Activated CD8-positive, alpha-beta memory T cell treated with anti-CD3 and anti-CD28 coated beads, Interleukin-2, amount 50 U/mL, for 1 hour (primary cell): ENCODE results near the gene CASP5.
"Not testable (repeated sequence)": the region's sequence is repeated elsewhere in the genome, so short reads cannot be mapped to it uniquely, and the experiment has no call there.

Source experiments
- DNase-seq: peaks from one replicate; pipeline ENCODE4 v3.0.0-alpha.2; 2020; ENCODE audit errors: extremely low read depth

Gene CASP5

DNA sequence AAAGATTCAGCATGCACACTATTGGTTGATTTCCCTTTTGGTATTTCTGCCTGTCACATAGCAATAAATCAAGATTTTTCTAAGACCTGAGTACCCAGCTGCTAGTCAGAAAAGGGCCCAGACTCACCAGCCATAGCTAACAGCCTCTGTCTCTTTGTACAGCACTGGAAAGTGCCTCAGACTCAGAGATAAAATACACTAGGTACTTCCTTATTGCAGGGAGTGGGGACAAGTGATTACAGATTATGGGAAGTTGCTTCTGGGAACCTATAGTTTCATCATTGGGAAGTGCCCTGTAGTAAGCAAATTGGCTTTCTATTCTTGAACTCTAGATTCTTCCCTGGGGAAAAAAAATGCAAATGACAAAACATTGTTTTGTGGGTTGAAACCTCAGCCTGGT, at the start of gene CASP5:
TSS of gene CASP5 (minus strand) at position 166 of the 400 bp plus-strand sequence. CDS start at position 134, 32 bp downstream.
- no peak for DNase-seq

DNA sequence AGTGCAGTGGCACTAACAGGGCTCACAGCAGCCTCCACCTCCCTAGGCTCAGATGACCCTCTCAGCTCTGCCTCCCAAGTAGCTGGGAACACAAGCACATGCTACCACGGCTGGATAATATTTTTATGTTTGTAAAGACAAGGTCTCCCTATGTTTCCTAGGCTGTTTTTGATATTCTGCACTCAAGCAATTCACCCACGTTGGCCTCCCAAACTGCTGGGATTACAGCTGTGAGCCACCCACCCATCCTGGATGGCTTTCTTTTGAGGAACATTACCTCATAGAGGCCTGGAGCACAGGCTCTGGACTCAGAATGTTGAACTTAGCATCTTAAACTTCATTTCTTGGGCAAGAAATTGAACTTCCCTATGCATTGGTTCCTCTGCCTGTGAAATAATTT, 49.1 kb upstream of the CASP5 start:
- DNase-seq: not testable (repeated sequence)

DNA sequence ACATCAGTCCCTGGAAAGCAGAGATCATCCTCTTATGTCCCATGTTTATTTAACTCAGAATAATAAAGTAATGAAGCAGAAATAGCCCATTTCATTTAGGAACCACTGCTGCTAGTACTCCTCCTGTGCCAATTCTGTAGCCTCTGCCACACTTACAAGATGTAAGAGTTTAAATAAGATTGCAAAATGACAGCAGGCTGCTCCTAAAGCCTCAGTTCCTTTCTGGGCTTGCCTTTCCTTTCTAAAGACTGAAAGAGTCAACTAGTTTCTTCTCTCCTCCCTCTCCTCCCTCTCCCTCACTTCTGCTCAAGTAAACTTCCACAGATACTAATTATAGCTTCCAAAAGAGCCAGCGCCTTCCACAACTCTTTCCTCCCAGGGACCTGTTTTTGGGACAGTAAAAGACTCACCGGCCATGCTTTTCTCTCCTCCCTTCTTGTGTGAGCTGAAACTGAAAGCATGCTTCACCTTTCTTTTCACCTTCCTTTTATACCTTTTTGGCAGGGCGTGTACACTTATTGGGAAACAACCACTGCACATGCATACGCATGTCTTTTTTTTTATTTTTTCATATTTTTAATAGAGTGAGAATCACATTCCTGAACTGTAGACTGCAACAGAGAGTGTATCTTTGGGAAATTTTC, 48.2 kb upstream of the CASP5 start:
- no peak for DNase-seq

DNA sequence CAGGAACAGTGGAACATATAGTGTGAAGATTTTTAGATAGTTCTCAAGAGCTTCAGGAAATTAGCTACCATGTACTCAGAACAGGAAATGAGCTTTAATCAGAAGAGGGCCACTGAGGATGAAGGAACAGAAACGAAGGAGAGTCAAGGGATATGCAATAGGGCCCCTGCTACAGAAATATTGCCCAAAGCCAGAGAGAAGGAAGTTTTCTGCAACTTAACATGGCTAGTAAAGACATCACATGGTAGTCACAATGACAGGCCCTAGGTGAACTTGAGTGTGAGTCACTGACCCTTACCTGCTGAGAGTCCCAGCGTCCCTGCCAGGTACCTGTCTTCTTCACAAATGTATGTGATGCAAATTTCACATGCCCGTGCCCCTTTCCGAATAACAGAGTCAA, 47.3 kb upstream of the CASP5 start:
- no peak for DNase-seq

DNA sequence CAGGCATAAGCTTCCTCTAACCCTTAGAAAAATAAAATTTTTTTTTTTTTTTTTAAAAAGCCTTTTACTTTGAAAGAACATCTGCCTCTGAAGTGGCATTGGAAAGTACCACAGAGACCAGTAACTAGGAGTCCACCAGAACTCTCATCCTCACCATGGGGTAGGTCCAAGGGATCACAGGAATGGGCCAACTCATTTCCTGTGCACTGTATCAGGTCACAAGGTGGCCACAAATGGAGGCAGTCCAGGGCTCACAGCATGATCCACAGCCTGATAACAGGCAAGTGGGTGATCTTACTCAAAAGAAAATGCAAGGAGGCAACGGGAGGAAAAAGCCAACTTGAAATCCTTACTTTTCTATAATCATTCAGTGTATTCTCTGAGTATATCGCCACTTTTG, 46.8 kb upstream of the CASP5 start:
- DNase-seq: not testable (repeated sequence)

DNA sequence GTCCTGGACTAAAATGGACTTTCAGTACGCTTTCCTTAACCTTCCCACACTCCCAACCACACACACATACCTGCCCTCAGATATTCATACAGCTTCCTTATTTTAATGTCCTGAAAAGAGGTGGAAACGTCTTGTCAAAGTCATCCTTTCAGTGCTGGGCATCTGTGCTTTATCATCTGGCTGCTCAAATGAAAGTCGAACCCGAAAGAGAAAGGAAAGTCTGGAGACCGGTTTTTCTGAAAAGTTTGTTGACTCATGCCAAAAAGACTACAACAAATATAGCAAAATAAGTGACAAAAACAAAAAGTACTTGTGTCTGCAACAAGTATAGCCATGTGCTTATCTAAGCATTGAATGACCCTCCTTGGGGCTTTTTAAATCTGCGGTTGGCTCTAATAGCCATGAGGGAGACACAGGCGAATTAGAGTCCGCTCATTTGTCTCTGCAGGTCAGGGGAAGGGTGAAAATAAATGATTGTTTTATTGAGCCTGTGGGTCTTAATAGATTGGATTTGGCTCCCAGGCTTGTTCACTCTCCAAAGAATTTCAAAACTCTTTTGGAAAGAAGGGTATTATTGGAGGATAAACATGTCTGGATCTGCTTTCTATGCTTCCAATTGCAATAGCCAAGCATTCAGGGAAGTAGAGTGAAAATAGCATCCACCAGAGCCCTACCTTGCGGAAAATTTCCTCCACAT, 40.4 kb upstream of the CASP5 start:
- DNase-seq: not testable (repeated sequence)

DNA sequence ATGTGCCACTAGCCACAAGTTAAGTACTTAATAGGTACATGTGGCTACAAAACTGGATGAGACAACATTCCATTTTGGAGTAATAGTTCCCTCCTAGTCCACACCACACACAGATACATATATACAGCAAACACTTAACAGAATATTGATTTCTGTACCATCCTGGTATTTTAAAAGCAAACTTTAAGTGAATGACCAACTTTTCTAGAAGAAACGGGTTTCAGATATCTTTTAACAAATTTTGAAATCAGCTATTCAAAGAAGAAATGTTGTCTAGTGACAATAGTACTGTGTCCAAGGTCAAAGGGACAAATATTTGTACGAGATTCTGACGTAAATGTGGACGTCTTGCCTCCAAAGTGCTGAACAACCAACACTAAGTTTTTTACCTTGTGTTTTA, 34.5 kb upstream of the CASP5 start:
- DNase-seq: no peak

DNA sequence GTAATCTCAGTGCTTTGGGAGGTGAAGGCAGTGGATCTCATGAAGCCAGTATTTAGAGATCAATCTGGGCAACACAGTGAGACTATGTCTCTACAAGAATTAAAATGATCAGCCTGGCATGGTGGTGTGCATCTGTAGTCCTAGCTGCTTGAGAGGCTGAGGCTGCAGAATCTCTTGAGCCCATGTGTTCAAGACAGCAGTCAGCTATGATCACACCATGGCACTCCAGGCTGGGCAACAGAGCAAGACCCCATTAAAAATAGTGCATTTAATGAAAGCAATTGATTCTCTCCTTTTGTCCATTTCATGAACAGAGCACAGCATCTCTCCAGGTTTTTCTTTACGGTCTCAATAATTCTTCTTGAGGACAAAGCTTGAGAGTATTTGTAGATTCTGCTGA, 33.5 kb upstream of the CASP5 start:
- no peak for DNase-seq

DNA sequence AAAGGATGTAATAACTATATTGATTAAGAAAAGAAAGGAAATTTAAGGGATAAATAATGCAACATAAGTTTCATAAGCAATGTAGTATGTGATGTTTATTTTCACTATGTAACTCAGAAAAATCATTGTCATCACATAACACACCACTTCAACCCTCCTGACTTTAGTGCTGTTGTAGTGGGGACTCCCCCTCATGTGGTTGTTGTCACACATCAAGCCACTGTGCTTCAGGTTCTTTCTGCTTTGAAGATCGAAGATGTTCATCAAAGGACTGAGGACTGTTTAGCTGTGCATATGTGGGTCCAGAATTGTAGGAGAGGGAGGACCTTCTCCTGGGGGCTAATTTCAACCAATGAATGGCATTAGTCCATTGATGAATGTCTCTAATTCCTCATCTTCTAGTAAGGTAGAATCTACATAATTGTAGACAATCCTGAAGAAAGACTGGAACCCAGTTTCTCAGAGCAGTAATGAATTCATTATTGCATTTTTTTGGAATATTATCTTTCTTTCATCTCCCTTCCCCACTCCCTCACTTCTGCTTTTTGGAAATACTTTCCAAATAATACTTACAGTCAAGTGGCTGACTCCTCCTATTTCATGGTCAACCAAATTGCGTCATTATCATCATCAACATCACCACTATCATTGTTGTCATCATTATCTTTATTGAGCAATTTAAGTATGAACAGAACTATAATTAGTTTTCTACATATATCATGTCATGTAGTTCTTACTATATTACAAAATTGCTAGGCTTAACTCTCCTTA, 31.9 kb upstream of the CASP5 start:
- no peak for DNase-seq

DNA sequence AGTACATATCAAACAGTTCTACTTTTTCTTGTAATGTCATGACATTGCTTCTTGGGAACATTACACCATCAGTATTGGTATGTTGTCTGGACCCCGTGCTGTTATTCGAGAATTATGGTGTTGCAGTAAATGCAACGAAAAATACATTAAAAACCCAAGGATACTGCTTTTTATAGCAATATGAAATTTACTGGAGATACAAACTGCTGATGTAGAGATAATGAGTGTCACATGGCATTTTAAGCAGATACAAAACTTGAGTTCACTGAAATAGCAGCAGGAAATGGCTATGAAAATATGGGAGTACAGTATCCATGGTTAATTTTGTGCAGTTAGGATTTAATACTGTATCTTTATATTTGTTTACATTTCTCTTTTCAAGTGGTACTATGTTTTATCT, 29.5 kb upstream of the CASP5 start:
- DNase-seq: no peak

DNA sequence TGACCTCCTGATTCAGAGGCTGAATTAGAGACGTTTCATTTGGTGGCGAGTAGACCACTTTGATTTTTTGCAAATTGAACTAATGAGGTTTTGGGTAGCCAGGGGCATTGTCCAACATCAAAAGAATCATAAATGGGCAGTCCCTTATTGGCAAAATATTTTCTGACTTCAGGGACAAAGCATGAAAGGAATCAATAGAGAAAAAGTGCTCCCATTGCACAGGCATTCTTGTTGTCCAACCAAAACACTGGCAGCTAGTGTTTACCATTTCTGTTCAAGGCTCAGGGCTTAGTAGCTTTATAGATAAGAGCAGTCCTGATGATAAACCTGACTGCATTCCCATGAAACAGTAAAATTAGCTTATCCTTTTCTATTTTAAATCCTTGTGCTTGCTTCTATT, 28.6 kb upstream of the CASP5 start:
- no peak for DNase-seq

DNA sequence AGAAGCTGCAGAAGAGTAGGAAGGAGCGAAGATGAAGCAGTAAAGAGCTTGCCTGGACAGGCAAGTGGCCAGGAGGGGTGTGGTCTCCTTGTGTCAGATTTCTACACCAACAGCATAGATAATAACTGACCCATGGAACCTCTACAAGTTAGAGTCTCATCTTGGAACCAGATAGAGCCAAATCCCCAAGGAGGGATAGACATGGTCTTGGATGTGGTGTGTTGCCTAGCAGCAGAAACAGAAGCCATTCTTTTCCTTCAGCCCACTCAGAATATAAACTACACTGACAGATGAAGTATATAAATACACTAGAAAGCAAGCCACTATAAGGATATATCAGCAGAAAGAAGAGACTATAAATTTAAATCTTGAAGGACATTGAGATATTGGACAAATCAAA, 26.5 kb upstream of the CASP5 start:
- DNase-seq: no peak

DNA sequence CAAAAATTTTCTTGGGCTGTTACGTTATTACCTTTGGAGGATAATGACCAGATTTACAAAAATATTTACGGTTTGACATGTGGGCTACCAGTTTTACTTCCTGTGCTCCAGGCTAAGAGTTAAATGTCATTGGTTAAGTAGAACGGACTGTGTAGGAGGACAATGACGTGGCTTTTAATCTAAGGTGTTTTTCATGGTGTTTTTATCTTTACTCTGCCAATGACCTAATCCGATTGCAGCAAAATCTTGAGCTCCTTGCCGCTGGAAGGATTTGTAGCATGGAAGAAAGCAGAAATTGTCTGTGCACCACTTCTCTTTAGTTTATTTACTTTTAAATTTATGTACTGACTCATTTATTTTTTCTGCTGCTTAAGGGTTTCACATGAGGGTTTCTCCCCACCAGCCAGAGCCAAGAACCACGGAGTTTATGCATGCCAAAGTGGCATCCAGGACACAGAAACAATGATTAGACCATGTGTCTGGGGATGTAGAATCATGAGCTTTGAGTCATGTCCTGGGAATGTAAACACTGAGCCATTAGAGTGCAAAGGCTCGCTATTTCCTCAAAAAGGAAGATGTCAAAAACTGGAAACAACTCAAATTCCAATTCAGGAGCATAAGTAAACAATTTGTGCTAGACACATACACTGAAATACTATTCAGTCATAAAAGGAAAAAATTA, 24.1 kb upstream of the CASP5 start:
- no peak for DNase-seq

DNA sequence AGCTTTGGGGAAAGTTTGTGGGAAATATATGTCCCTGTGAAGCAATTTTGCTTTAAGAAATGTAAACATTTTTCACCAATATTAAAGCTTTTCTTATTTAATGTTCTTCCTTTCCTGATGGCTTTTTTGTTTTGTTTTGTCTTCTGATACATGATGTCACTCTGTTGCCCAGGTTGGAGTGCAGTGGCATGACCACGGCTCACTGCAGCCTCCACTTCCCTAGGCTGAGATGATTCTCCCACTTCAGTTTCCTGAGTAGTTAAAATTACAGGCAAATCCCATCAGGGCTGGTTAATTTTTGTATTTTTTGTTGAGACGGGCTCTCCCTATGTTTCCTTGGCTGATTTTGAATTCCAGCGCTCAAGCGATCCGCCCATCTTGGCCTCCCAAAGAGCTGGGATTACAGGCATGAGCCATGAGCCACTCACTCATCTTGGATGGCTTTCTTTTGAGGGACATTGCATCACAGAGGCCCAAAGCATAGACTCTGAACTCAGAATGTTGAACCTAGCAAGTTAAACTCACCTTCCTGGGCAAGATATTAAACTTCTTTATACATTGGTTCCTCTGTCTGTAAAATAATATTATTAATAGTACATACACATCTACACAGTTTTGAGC, 22.8 kb upstream of the CASP5 start:
- no peak for DNase-seq

DNA sequence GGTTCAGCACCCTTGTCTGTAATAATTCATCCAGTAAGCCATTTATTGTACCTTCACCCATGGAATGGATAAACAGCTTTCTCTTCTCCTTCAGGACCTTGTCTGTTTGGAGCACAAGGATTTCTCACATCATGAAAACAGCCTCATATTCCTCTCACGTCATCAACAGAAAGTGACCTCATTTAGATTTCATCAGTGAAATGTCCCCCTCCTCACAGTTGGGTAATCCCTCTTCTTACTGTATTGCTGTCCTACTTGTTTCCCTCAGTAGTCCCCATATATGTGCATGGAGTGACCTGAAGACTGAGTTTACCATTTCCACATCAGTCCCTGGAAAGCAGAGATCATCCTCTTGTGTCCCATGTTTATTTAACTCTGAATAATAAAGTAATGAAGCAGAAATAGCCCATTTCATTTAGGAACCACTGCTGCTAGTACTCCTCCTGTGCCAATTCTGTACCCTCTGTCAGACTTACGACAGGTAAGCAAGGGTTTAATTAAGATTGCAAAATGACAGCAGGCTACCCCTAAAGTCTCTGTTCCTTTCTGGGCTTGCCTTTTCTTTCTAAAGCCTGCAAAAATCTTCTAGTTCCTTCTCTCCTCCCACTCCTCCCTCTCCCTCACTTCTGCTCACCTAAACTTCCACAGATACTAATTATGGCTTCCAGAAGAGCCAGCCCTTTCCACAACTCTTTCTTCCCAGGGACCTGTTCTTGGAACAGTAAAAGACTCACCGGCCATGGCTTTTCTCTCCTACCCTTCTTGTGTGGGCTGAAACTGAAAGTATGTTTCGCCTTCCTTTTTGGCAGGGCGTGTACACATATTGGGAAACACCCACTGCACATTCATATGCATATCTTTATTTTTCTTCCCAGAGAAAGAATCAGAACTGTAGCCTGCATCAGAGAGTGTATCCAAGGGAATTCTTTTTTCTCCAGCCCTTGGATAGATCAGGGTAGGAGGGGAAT, 21.9 kb upstream of the CASP5 start, which contains the start of gene CARD16:
TSS of gene CARD16 (minus strand) at position 779 of the 968 bp plus-strand sequence. CDS start at position 741, 38 bp downstream.
- DNase-seq: not testable (repeated sequence)

DNA sequence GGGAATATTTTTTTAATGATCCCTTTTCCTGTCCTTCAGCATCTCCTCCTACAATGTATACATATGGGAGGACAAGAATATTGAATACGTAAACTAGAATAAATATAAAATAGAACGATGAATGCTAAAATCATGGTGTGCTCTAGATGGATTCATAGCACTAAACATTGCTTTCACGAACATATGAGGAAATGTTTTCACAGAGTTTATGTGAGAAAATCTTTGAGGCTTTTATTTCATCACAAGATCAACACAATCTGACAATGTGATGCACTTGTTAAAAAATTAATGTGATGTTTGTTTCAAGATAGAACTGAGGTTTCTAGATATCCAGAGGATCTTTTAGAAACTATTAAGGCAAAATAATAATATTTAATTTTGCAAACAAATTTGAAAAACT, 19.2 kb upstream of the CASP5 start:
- no peak for DNase-seq

DNA sequence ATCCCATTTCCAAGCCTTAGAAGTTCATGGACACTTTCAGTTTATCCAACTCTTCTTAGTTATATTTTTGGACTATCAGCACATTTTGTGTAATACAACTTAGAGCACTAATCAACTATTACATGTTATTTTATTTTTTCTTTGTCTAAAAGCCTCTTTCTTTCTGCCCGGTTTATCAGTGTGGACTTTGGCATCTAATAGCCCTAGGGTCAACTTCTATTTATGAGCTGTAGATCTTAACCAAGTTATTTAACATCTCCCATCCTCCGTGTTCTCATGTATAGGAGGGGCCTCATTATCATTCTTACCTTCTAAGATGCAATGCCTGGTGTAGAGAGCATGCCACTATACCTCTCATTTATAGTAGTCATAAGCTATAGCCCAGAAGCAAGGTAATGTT, 17.7 kb upstream of the CASP5 start:
- no peak for DNase-seq

DNA sequence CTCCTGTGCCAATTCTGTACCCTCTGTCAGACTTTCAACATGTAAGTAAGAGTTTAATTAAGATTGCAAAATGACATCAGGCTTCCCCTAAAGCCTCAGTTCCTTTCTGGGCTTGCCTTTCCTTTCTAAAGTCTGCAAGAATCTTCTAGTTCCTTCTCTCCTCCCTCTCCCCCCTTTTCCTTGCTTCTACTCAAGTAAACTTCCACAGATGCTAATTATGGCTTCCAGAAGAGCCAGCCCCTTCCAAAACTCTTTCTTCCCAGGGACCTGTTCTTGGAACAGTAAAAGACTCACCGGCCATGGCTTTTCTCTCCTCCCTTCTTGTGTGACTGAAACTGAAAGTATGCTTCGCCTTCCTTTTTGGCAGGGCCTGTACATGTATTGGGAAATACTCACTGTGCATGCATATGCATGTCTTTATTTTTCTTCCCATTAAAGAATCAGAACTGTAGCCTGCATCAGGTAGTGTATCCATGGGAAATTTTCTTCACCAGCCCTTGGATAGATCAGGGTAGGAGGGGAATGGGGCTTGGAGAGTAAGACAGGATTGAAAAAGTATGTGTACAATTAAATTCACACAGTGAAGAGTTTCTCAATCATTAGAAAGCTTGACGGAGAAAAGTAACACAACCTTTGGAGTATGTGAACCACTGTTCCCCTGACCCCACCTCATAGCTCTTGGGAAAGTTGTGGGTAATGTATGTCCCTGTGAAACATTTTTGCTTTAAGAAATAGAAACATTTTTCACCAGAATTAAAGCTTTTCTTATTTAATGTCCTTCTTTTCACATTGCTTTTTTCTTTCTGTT, 12.0 kb upstream of the CASP5 start, which contains the start of gene CASP1:
TSS of gene CASP1 (minus strand) at position 332 of the 808 bp plus-strand sequence. CDS start at position 301, 31 bp downstream.
- no peak for DNase-seq

DNA sequence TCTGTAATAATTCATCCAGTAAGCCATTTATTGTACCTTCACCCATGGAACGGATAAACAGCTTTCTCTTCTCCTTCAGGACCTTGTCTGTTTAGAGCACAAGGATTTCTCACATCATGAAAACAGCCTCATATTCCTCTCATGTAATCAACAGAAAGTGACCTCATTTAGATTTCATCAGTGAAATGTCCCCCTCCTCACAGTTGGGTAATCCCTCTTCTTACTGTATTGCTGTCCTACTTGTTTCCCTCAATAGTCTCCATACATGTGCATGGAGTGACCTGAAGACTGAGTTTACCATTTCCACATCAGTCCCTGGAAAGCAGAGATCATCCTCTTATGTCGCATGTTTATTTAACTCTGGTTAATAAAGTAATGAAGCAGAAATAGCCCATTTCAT, 11.4 kb upstream of the CASP5 start:
- DNase-seq: not testable (repeated sequence)

DNA sequence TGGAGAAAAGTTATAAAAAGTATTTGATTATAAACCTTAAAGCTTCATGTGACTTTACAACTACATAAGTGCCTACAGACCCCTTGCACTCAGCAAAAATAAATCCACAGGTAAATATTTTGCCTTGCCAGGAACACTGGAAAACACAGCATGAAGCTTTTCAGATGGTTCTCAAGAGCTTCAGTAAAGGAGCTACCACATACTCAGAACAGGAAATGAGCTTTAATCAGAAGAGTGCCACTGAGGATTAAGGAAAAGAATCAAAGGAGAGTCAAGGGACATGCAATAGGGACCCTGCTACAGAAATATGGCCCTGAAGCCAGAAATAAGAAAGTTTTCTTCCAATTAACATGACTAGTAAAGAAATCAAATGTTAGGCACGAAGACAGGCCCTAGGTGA, 10.8 kb upstream of the CASP5 start:
- no peak for DNase-seq
